Liver (tissue), 9 donors: ENCODE measurements around the gene MYL12B. TPM values are rescaled to one million over a fixed set of nuclear protein-coding genes. Genes with fewer than 3 reads are reported as not detected.
A peak's percentile ranks its signal among the peaks of the same experiment; 100 is the strongest.

Experiments used
- DNase-seq: peaks from one replicate; pipeline ENCODE4 v3.0.0-alpha.2; 2017; ENCODE audit warnings: low spot score
- H3K27ac ChIP-seq, 2 donors: one replicate each; pipeline ENCODE4 v1.7.0; 2013; ENCODE audit warnings: inconsistent platforms in 2 of 2, low read length in 2 of 2, control low read depth in 1 of 2, low read depth in 1 of 2, mild to moderate bottlenecking in 1 of 2
- H3K27me3 ChIP-seq, 4 donors: one replicate each; pipeline versions ENCODE4 v1.6.1 to v1.7.0; 2013; ENCODE audit warnings: low read length in 3 of 4, inconsistent platforms in 1 of 4, mild to moderate bottlenecking in 1 of 4, moderate library complexity in 1 of 4; ENCODE audit not compliant: control insufficient read depth in 4 of 4, insufficient read depth in 4 of 4
- H3K36me3 ChIP-seq, 4 donors: one replicate each; pipeline versions ENCODE4 v1.6.1 to v1.7.0; 2013; ENCODE audit warnings: low read length in 3 of 4, mild to moderate bottlenecking in 3 of 4, low read depth in 1 of 4, moderate library complexity in 1 of 4; ENCODE audit not compliant: control insufficient read depth in 4 of 4, insufficient read depth in 3 of 4
- H3K4me1 ChIP-seq, 4 donors: one replicate each; pipeline versions ENCODE4 v1.6.1 to v1.7.0; 2013; ENCODE audit warnings: low read length in 3 of 4, mild to moderate bottlenecking in 3 of 4, moderate library complexity in 1 of 4; ENCODE audit not compliant: control insufficient read depth in 4 of 4, insufficient read depth in 4 of 4
- H3K4me3 ChIP-seq, 3 donors: one replicate each; pipeline versions ENCODE4 v1.6.1 to v1.7.0; 2013; ENCODE audit warnings: low read length in 3 of 3, control low read depth in 1 of 3, low read depth in 1 of 3, mild to moderate bottlenecking in 1 of 3
- H3K9ac ChIP-seq, 2 donors: one replicate each; pipeline ENCODE4 v1.7.0; 2013; ENCODE audit warnings: low read length in 2 of 2, mild to moderate bottlenecking in 2 of 2, moderate library complexity in 2 of 2, control low read depth in 1 of 2, low read depth in 1 of 2
- H3K9me3 ChIP-seq, 4 donors: one replicate each; pipeline versions ENCODE4 v1.6.1 to v1.7.0; 2013; ENCODE audit warnings: low read length in 3 of 4; ENCODE audit not compliant: control insufficient read depth in 4 of 4
- EGR1 ChIP-seq, 2 donors: IDR thresholded peaks; 2 replicates each; pipeline ENCODE4 v1.6.1; 2016 to 2018; ENCODE audit warnings: antibody characterized with exemption in 2 of 2, low read depth in 2 of 2
- FOXA1 ChIP-seq: IDR thresholded peaks from 2 replicates; pipeline ENCODE4 v1.6.1; 2016; ENCODE audit warnings: antibody characterized with exemption
- FOXA2 ChIP-seq: IDR thresholded peaks from 2 replicates; pipeline ENCODE4 v1.6.1; 2016; ENCODE audit warnings: antibody characterized with exemption
- GABPA ChIP-seq, 2 donors: IDR thresholded peaks in 1 of 2; conservative IDR thresholded peaks in 1 of 2; 2 replicates each; pipeline ENCODE4 v1.6.1; 2016; ENCODE audit warnings: antibody characterized with exemption in 2 of 2, mild to moderate bottlenecking in 1 of 2, moderate library complexity in 1 of 2
- HNF4A ChIP-seq, 2 donors: conservative IDR thresholded peaks; 2 replicates each; pipeline ENCODE4 v1.6.1; 2016; ENCODE audit warnings: antibody characterized with exemption in 2 of 2, mild to moderate bottlenecking in 2 of 2
- HNF4G ChIP-seq: IDR thresholded peaks from 2 replicates; pipeline ENCODE4 v1.6.1; 2016; ENCODE audit warnings: antibody characterized with exemption
- JUND ChIP-seq, 2 donors: IDR thresholded peaks; 2 replicates each; pipeline ENCODE4 v1.6.1; 2016; ENCODE audit warnings: antibody characterized with exemption in 2 of 2
- NR2F2 ChIP-seq: IDR thresholded peaks from 2 replicates; pipeline ENCODE4 v1.6.1; 2016; ENCODE audit warnings: antibody characterized with exemption
- RAD21 ChIP-seq, 2 donors: IDR thresholded peaks; 2 replicates each; pipeline ENCODE4 v1.6.1; 2016; ENCODE audit warnings: antibody characterized with exemption in 2 of 2, mild to moderate bottlenecking in 2 of 2
- RXRA ChIP-seq, 2 donors: IDR thresholded peaks; 2 replicates each; pipeline ENCODE4 v1.6.1; 2017 to 2018; ENCODE audit warnings: antibody characterized with exemption in 2 of 2, mild to moderate bottlenecking in 1 of 2
- SP1 ChIP-seq: IDR thresholded peaks from 2 replicates; pipeline ENCODE4 v1.6.1; 2018; ENCODE audit warnings: antibody characterized with exemption, mild to moderate bottlenecking
- TAF1 ChIP-seq: conservative IDR thresholded peaks from 2 replicates; pipeline ENCODE4 v1.6.1; 2016; ENCODE audit warnings: antibody characterized with exemption, mild to moderate bottlenecking
- YY1 ChIP-seq: IDR thresholded peaks from 2 replicates; pipeline ENCODE4 v1.6.1; 2016; ENCODE audit warnings: antibody characterized with exemption, mild to moderate bottlenecking
- WGBS: extraction: QIAGEN DNeasy Blood & Tissue Kit; methylation state at CpG from one replicate; pipeline ENCODE4 v1.1.7; 2013; 5-methylcytosine and 5-hydroxymethylcytosine counted together
- polyA plus RNA-seq, 2 donors: library from polyadenylated mRNA; stranded (reverse) in 1 of 2; unstranded in 1 of 2; fragments of 200-250 nt in 1 of 2; fragments of >200 nt in 1 of 2; fragmentation: Nextera tagmentation in 1 of 2; extraction: Ambion mirVana in 1 of 2; gene quantifications; one replicate each; pipeline versions ENCODE4 v1.2.1 to v1.2.3, GENCODE V29; 2013 to 2015
- total RNA-seq, 2 donors: library from RNA; depleted of rRNA; stranded (reverse); fragments of >200 nt; gene quantifications; one replicate each; pipeline ENCODE4 v1.2.3, GENCODE V29; 2014
- TF ChIP-seq, protein P1 (sequence below): IDR thresholded peaks from 2 replicates; pipeline ENCODE4 v1.6.1; 2016; ENCODE audit warnings: antibody characterized with exemption
- TF ChIP-seq, protein P2 (sequence below): IDR thresholded peaks from 2 replicates; pipeline ENCODE4 v1.6.1; 2016; ENCODE audit warnings: antibody characterized with exemption
- TF ChIP-seq, protein P3 (sequence below): IDR thresholded peaks from 2 replicates; pipeline ENCODE4 v1.6.1; 2016; ENCODE audit warnings: antibody characterized with exemption, mild to moderate bottlenecking
- TF ChIP-seq, protein P4 (sequence below): fragments of 150-350 bp; IDR thresholded peaks from 2 replicates; pipeline ENCODE4 v1.5.1; 2017; ENCODE audit warnings: improper control_type of control experiment, low read depth, low read length; ENCODE audit not compliant: missing input control
- TF ChIP-seq, protein P5 (sequence below): IDR thresholded peaks from 2 replicates; pipeline ENCODE4 v1.6.1; 2016; ENCODE audit warnings: antibody characterized with exemption
- donor health status: healthy.
- donor health status: healthy.
- donor health status: healthy.
- donor health status: healthy.
- donor health status: healthy.

MYL12B gene
- total and polyA plus RNA-seq, 4 donors = 106 to 303 (median 155) TPM

DNA sequence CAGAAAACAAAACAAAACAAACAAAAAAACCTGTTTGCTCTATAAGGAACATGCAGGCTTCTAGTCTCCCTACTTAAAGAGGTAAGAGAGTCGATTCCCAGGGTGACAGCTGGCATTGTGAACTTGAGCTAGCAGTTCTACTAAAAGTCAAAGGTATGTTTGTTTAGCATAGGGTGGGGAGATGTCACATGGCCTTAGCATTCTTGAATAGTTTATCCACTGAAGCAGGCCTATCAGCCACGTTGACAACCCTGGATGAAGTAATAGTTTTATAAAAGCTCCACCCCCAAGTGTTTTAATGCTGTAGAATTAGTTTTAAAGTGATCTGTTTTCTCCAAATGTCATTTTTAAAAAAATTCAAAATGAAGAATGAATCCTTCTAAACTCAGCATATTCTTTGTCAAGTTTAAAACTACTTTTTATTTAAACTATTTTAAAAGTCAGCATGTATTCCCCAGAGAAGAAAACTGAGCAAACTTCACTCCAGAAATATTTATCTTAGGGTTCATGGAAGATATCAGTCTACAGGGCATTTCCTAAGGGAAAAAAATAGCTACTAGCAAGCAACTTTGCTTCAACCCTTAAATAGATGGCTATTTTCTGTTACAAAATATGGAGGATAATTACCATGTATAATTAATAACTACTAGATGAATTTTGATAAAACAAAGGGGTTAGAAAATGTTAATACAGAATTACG lies 43.8 kb upstream of the MYL12B start:
- peak overlapping the region in 2 of 3 donors; percentile 28 to 33 for H3K4me3 ChIP-seq
- 30% methylated on average over 3 of the region's 3 CpGs for WGBS
- H3K9me3 ChIP-seq = no peaks in the 10 kb centered on the region
- TF ChIP-seq YY1 = peak; percentile 58
- TF ChIP-seq EGR1 (IDR thresholded peaks at IDR 0.05; ENCODE audit: low read depth in 2 of 2) = no peak
- TF ChIP-seq HNF4A (conservative IDR thresholded peaks at IDR 0.05) = peak; percentile 62 to 74
- TF ChIP-seq TAF1 = peak; percentile 67
- TF ChIP-seq, protein P1, sequence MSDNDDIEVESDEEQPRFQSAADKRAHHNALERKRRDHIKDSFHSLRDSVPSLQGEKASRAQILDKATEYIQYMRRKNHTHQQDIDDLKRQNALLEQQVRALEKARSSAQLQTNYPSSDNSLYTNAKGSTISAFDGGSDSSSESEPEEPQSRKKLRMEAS = no peak
- peak in 1 of 2 donors; percentile 38 for TF ChIP-seq JUND (IDR thresholded peaks at IDR 0.05)
- TF ChIP-seq GABPA (IDR thresholded peaks at IDR 0.05 in 1 of 2, conservative IDR thresholded peaks at IDR 0.05 in 1 of 2) = no peak
- TF ChIP-seq, protein P2, sequence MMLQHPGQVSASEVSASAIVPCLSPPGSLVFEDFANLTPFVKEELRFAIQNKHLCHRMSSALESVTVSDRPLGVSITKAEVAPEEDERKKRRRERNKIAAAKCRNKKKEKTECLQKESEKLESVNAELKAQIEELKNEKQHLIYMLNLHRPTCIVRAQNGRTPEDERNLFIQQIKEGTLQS = no peak
- TF ChIP-seq RAD21 (IDR thresholded peaks at IDR 0.05) = no peak
- TF ChIP-seq NR2F2 = no peak
- TF ChIP-seq HNF4G = peak; percentile 0
- TF ChIP-seq, protein P3, sequence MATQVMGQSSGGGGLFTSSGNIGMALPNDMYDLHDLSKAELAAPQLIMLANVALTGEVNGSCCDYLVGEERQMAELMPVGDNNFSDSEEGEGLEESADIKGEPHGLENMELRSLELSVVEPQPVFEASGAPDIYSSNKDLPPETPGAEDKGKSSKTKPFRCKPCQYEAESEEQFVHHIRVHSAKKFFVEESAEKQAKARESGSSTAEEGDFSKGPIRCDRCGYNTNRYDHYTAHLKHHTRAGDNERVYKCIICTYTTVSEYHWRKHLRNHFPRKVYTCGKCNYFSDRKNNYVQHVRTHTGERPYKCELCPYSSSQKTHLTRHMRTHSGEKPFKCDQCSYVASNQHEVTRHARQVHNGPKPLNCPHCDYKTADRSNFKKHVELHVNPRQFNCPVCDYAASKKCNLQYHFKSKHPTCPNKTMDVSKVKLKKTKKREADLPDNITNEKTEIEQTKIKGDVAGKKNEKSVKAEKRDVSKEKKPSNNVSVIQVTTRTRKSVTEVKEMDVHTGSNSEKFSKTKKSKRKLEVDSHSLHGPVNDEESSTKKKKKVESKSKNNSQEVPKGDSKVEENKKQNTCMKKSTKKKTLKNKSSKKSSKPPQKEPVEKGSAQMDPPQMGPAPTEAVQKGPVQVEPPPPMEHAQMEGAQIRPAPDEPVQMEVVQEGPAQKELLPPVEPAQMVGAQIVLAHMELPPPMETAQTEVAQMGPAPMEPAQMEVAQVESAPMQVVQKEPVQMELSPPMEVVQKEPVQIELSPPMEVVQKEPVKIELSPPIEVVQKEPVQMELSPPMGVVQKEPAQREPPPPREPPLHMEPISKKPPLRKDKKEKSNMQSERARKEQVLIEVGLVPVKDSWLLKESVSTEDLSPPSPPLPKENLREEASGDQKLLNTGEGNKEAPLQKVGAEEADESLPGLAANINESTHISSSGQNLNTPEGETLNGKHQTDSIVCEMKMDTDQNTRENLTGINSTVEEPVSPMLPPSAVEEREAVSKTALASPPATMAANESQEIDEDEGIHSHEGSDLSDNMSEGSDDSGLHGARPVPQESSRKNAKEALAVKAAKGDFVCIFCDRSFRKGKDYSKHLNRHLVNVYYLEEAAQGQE = peak; percentile 77
- TF ChIP-seq FOXA2 = peak; percentile 69
- peak; percentile 65 to 77 for TF ChIP-seq RXRA (IDR thresholded peaks at IDR 0.05)
- TF ChIP-seq FOXA1 = peak; percentile 49
- TF ChIP-seq, protein P4, sequence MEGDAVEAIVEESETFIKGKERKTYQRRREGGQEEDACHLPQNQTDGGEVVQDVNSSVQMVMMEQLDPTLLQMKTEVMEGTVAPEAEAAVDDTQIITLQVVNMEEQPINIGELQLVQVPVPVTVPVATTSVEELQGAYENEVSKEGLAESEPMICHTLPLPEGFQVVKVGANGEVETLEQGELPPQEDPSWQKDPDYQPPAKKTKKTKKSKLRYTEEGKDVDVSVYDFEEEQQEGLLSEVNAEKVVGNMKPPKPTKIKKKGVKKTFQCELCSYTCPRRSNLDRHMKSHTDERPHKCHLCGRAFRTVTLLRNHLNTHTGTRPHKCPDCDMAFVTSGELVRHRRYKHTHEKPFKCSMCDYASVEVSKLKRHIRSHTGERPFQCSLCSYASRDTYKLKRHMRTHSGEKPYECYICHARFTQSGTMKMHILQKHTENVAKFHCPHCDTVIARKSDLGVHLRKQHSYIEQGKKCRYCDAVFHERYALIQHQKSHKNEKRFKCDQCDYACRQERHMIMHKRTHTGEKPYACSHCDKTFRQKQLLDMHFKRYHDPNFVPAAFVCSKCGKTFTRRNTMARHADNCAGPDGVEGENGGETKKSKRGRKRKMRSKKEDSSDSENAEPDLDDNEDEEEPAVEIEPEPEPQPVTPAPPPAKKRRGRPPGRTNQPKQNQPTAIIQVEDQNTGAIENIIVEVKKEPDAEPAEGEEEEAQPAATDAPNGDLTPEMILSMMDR = no peak
- TF ChIP-seq, protein P5, sequence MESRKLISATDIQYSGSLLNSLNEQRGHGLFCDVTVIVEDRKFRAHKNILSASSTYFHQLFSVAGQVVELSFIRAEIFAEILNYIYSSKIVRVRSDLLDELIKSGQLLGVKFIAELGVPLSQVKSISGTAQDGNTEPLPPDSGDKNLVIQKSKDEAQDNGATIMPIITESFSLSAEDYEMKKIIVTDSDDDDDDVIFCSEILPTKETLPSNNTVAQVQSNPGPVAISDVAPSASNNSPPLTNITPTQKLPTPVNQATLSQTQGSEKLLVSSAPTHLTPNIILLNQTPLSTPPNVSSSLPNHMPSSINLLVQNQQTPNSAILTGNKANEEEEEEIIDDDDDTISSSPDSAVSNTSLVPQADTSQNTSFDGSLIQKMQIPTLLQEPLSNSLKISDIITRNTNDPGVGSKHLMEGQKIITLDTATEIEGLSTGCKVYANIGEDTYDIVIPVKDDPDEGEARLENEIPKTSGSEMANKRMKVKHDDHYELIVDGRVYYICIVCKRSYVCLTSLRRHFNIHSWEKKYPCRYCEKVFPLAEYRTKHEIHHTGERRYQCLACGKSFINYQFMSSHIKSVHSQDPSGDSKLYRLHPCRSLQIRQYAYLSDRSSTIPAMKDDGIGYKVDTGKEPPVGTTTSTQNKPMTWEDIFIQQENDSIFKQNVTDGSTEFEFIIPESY = no peak
- peak; percentile 62 for TF ChIP-seq SP1
- no peak for DNase-seq
- peak overlapping the region; percentile 38 to 86 for H3K9ac ChIP-seq
- H3K4me1 ChIP-seq = peaks cover 0 to 11% (median 4%) of the 10 kb centered on the region in 4 donors
- H3K27me3 ChIP-seq = no peaks in the 10 kb centered on the region
- peak overlapping the region in 1 of 2 donors; percentile 23 for H3K27ac ChIP-seq
- peaks cover 0 to 3% (median 1%) of the 10 kb centered on the region in 4 donors for H3K36me3 ChIP-seq
